CD14-positive monocyte (primary cell): ENCODE measurements around the gene RELL1. TPM values are rescaled to one million over a fixed set of nuclear protein-coding genes. Genes with fewer than 3 reads are reported as not detected.

Experiments used
- DNase-seq, 3 donors: peaks; one replicate each; pipeline ENCODE4 v3.0.0-alpha.2; 2011 to 2022
- H2AFZ ChIP-seq: 2 replicates; pipeline ENCODE4 v1.6.0; 2012; ENCODE audit warnings: mild to moderate bottlenecking, low read depth, low read length, inconsistent platforms; ENCODE audit not compliant: insufficient read depth, poor library complexity, severe bottlenecking
- H3K27ac ChIP-seq, 2 donors: 1 replicate in 1 of 2; 2 replicates in 1 of 2; pipeline ENCODE4 v1.5.1; 2012 to 2013; ENCODE audit warnings: low read length in 2 of 2, control low read depth in 1 of 2, inconsistent platforms in 1 of 2, low read depth in 1 of 2, mild to moderate bottlenecking in 1 of 2
- H3K27me3 ChIP-seq, 2 donors: one replicate each; pipeline versions ENCODE4 v1.6.0 to v1.6.1; 2011 to 2013; ENCODE audit warnings: low read length in 2 of 2; ENCODE audit not compliant: control insufficient read depth in 2 of 2, insufficient read depth in 2 of 2
- H3K36me3 ChIP-seq, 2 donors: replicated peaks in 1 of 2; 1 replicate in 1 of 2; 2 replicates in 1 of 2; pipeline versions ENCODE4 v1.5.1 to v1.6.1; 2012 to 2013; ENCODE audit warnings: low read length in 2 of 2, control low read depth in 1 of 2, inconsistent platforms in 1 of 2, mild to moderate bottlenecking in 1 of 2; ENCODE audit not compliant: insufficient read depth in 2 of 2, control insufficient read depth in 1 of 2
- H3K4me1 ChIP-seq, 2 donors: 1 replicate in 1 of 2; 2 replicates in 1 of 2; pipeline versions ENCODE4 v1.5.1 to v1.6.1; 2012 to 2013; ENCODE audit warnings: low read length in 2 of 2, control low read depth in 1 of 2, inconsistent platforms in 1 of 2, mild to moderate bottlenecking in 1 of 2, moderate library complexity in 1 of 2; ENCODE audit not compliant: insufficient read depth in 2 of 2, control insufficient read depth in 1 of 2
- H3K4me2 ChIP-seq: replicated peaks from 2 replicates; pipeline ENCODE3; 2012; ENCODE audit warnings: low read length, moderate library complexity, mild to moderate bottlenecking; ENCODE audit not compliant: poor library complexity, severe bottlenecking; ENCODE audit errors: extremely low read depth
- H3K4me3 ChIP-seq, 3 experiments: fragments of 200-600 bp in 1 of 3; sonication (generic) in 1 of 3; replicated peaks in 1 of 3; 1 replicate in 2 of 3; 2 replicates in 1 of 3; pipeline ENCODE4 v1.5.1; 2011 to 2013; ENCODE audit warnings: low read length in 3 of 3, mild to moderate bottlenecking in 3 of 3, control low read depth in 2 of 3, low read depth in 2 of 3, inconsistent platforms in 1 of 3, moderate library complexity in 1 of 3
- H3K79me2 ChIP-seq: 2 replicates; pipeline ENCODE4 v1.6.0; 2012; ENCODE audit warnings: mild to moderate bottlenecking, control low read depth, inconsistent platforms, low read length, moderate library complexity; ENCODE audit not compliant: insufficient read depth
- H3K9ac ChIP-seq: 2 replicates; pipeline ENCODE4 v1.6.0; 2017; ENCODE audit warnings: low read length, mild to moderate bottlenecking; ENCODE audit not compliant: insufficient read depth, poor library complexity, severe bottlenecking
- H3K9me3 ChIP-seq, 2 donors: replicated peaks in 1 of 2; 1 replicate in 1 of 2; 2 replicates in 1 of 2; pipeline versions ENCODE4 v1.5.1 to v1.6.1; 2012 to 2013; ENCODE audit warnings: low read length in 2 of 2, control low read depth in 1 of 2; ENCODE audit not compliant: control insufficient read depth in 1 of 2, insufficient read depth in 1 of 2
- H4K20me1 ChIP-seq: 2 replicates; pipeline ENCODE4 v1.6.0; 2012; ENCODE audit warnings: mild to moderate bottlenecking, low read length, control low read depth, moderate library complexity; ENCODE audit not compliant: insufficient read depth
- H3K27ac Mint-ChIP-seq, 7 donors: one replicate each; pipeline ENCODE4 v1.8.0; 2020; ENCODE audit warnings: mild to moderate bottlenecking in 7 of 7, mixed read lengths in 7 of 7, moderate library complexity in 6 of 7, inconsistent platforms in 2 of 7
- H3K27me3 Mint-ChIP-seq, 3 donors: one replicate each; pipeline ENCODE4 v1.8.0; 2021 to 2022; ENCODE audit warnings: low read depth in 3 of 3, mild to moderate bottlenecking in 3 of 3, mixed read lengths in 3 of 3, moderate library complexity in 3 of 3, inconsistent platforms in 1 of 3
- H3K36me3 Mint-ChIP-seq, 2 donors: one replicate each; pipeline ENCODE4 v1.8.0; 2020; ENCODE audit warnings: mixed read lengths in 2 of 2, inconsistent platforms in 1 of 2, mild to moderate bottlenecking in 1 of 2
- H3K4me1 Mint-ChIP-seq: one replicate; pipeline ENCODE4 v1.8.0; 2020; ENCODE audit warnings: mild to moderate bottlenecking, mixed read lengths
- H3K4me3 Mint-ChIP-seq, 2 donors: one replicate each; pipeline ENCODE4 v1.8.0; 2020; ENCODE audit warnings: mild to moderate bottlenecking in 2 of 2, mixed read lengths in 2 of 2, moderate library complexity in 1 of 2
- H3K9me3 Mint-ChIP-seq, 7 donors: one replicate each; pipeline ENCODE4 v1.8.0; 2020 to 2022; ENCODE audit warnings: mixed read lengths in 7 of 7, mild to moderate bottlenecking in 6 of 7, moderate library complexity in 6 of 7, inconsistent platforms in 2 of 7
- WGBS: methylation state at CpG from one replicate; pipeline ENCODE4 v1.1.5; 2013; ENCODE audit warnings: missing lambda C conversion rate; ENCODE audit not compliant: insufficient coverage; 5-methylcytosine and 5-hydroxymethylcytosine counted together
- intact Hi-C, 2 donors: fragments of 100-400 bp; cut with micrococcal nuclease; formaldehyde crosslinking; loops; one replicate each; pipeline versions ENCODE4 v1.15.0 to v1.15.1; 2023
- polyA plus RNA-seq, 3 donors: library from polyadenylated mRNA; depleted of rRNA in 1 of 3; unstranded in 2 of 3; stranded (reverse) in 1 of 3; fragments of 300-500 nt in 2 of 3; fragments of >200 nt in 1 of 3; fragmentation: Illumina TruSeq in 2 of 3; gene quantifications; 1 replicate in 2 of 3; 2 replicates in 1 of 3; pipeline ENCODE4 v1.2.3, GENCODE V29; 2012 to 2021
- TF ChIP-seq, protein P1 (sequence below): fragments of 200-600 bp; IDR thresholded peaks from one replicate; pipeline ENCODE4 v1.8.0; 2022; ENCODE audit warnings: antibody characterized with exemption, mild to moderate bottlenecking

RELL1 gene
- polyA plus RNA-seq, 3 donors, result 13.3 to 30.2 (median 16.2) TPM

DNA sequence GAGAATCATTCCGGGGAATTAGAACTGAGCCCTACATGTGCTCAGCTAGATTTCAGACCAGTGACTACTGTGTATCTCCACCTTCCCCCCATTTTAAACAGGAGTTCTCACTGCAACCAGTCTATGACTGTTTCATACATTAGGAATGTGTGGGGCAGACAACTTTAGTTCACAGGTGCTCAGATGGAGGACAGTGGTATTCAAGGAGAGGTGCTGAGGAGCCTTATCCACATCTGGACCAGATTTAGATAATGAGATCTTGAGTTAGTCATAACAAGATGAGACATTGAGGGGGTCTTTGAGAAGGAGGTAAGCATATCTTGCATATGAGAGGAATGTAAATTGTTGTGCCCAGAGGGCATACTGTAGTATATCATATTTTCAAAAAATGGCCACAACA is 32.8 kb upstream of the RELL1 start:
- TF ChIP-seq, protein P1, sequence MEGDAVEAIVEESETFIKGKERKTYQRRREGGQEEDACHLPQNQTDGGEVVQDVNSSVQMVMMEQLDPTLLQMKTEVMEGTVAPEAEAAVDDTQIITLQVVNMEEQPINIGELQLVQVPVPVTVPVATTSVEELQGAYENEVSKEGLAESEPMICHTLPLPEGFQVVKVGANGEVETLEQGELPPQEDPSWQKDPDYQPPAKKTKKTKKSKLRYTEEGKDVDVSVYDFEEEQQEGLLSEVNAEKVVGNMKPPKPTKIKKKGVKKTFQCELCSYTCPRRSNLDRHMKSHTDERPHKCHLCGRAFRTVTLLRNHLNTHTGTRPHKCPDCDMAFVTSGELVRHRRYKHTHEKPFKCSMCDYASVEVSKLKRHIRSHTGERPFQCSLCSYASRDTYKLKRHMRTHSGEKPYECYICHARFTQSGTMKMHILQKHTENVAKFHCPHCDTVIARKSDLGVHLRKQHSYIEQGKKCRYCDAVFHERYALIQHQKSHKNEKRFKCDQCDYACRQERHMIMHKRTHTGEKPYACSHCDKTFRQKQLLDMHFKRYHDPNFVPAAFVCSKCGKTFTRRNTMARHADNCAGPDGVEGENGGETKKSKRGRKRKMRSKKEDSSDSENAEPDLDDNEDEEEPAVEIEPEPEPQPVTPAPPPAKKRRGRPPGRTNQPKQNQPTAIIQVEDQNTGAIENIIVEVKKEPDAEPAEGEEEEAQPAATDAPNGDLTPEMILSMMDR, result no peak
- Histone ChIP-seq H3K36me3 (no peaks in the 10 kb centered on the region), H2AFZ (no peak overlapping the region), H3K27me3 (no peaks in the 10 kb centered on the region), H3K27ac (no peak overlapping the region), H3K9ac (no peak overlapping the region), H3K9me3 (no peaks in the 10 kb centered on the region), H3K4me1 (no peaks in the 10 kb centered on the region), H4K20me1 (no peaks in the 10 kb centered on the region), H3K4me3 (no peak overlapping the region), H3K4me2 (no peak overlapping the region), H3K79me2 (no peaks in the 10 kb centered on the region)
- peaks cover 0 to 2% (median 2%) of the 10 kb centered on the region in 3 donors for H3K27me3 Mint-ChIP-seq
- intact Hi-C loops, result no loop called here
- WGBS, result 100% methylated on average over 1 of the region's 1 CpG
- H3K4me1 Mint-ChIP-seq, result peaks cover 12% of the 10 kb centered on the region
- no peaks in the 10 kb centered on the region for H3K36me3 Mint-ChIP-seq
- H3K27ac Mint-ChIP-seq, result no peak overlapping the region
- H3K4me3 Mint-ChIP-seq, result no peak overlapping the region
- DNase-seq, result no peak
- H3K9me3 Mint-ChIP-seq, result peaks cover 0 to 2% (median 0%) of the 10 kb centered on the region in 7 donors

DNA sequence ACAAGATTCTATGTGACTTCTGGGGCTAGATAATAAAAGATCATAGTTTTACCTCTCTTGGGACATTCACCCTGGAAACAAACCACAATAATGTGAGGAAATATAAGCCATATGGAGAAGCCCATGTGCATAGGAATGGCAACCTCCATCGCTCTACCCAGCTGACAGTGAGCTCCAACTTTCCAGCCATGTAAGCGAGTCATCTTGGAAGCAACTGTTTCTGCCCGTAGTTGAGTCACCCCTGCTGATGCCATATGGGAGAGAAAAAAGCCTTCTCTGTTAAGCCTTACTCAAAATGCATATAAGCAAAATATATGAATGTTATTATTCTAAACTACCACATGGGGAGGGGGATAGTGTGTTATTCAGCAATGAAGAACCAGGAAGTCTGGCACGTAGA is 31.4 kb upstream of the RELL1 start:
- 78% methylated on average over 1 of the region's 4 CpGs for WGBS

More for the DNA sequence above, 31.4 kb upstream of the RELL1 start:
- Histone ChIP-seq H3K27ac (no peak overlapping the region), H3K4me3 (no peak overlapping the region), H3K9me3 (no peaks in the 10 kb centered on the region), H4K20me1 (no peaks in the 10 kb centered on the region), H3K4me2 (no peak overlapping the region), H3K9ac (no peak overlapping the region), H3K36me3 (no peaks in the 10 kb centered on the region), H3K27me3 (no peaks in the 10 kb centered on the region), H3K4me1 (no peaks in the 10 kb centered on the region), H2AFZ (no peak overlapping the region), H3K79me2 (no peaks in the 10 kb centered on the region)
- Mint-ChIP-seq H3K4me3 (no peak overlapping the region), H3K27me3 (peaks cover 0 to 2% (median 2%) of the 10 kb centered on the region in 3 donors), H3K9me3 (peaks cover 0 to 2% (median 0%) of the 10 kb centered on the region in 7 donors), H3K27ac (no peak overlapping the region), H3K36me3 (no peaks in the 10 kb centered on the region), H3K4me1 (peaks cover 12% of the 10 kb centered on the region)
- intact Hi-C loops, result no loop called here
- TF ChIP-seq, protein P1, result no peak
- peak in 1 of 3 donors; percentile 28 for DNase-seq
